HUES64 (cell line): Measurements from ENCODE around the gene RERE.

Experiments used
- H3K27ac ChIP-seq: 2 replicates; pipeline ENCODE4 v1.7.0; 2013; ENCODE audit warnings: low read depth, low read length, inconsistent platforms
- H3K27me3 ChIP-seq: 2 replicates; pipeline ENCODE4 v1.6.1; 2013; ENCODE audit warnings: mild to moderate bottlenecking, low read length; ENCODE audit not compliant: insufficient read depth
- H3K36me3 ChIP-seq: 2 replicates; pipeline ENCODE4 v1.6.1; 2013; ENCODE audit warnings: mild to moderate bottlenecking, low read length; ENCODE audit not compliant: insufficient read depth
- H3K4me1 ChIP-seq: 2 replicates; pipeline ENCODE4 v1.6.1; 2013; ENCODE audit warnings: mild to moderate bottlenecking, low read length, moderate library complexity; ENCODE audit not compliant: insufficient read depth
- H3K4me3 ChIP-seq: 2 replicates; pipeline ENCODE4 v1.5.1; 2013; ENCODE audit warnings: mild to moderate bottlenecking, low read length, moderate library complexity
- H3K9ac ChIP-seq: 2 replicates; pipeline ENCODE4 v1.6.1; 2013; ENCODE audit warnings: mild to moderate bottlenecking, low read depth, low read length
- H3K9me3 ChIP-seq: 2 replicates; pipeline ENCODE4 v1.6.1; 2013; ENCODE audit warnings: low read depth, low read length; ENCODE audit not compliant: insufficient read depth
- WGBS: fragments of 150-250, 120-280 bp; methylation state at CpG from one replicate; pipeline ENCODE4 v1.1.7; 2013; ENCODE audit warnings: missing lambda C conversion rate; 5-methylcytosine and 5-hydroxymethylcytosine counted together

The RERE gene

DNA sequence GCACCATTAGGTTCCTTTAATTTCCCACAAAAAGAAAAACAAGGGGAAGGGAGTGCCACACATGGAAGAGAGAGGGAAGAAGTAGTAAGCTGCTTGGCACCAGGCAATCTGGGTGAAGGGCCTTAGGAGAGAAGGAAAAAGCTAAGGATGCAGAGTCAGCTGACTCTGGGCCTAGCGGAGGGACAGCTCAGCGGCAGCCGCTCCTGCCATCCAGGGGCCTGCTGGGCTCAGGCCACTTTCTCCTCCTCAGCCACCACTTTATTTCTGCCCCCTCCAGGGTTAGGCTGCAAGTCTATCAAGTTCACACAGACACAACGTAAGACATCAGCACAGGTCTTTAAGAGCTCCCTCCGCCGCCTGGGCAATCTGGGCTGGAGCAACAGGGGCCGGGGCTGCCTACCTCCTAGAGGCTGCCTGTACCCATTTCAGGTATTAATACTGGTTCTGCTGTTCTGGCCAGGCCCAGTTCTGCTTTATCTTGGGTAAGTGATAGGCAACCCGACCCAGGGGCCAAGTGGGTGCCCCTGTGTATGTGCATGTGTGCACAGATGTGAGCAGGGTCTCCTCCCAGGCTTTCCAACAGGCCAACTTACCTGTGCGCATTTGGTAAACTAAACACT is 446.0 kb downstream of the RERE start:
- Histone ChIP-seq H3K4me3 (no peak overlapping the region), H3K9ac (0 out of 2 replicates have a peak overlapping the region, but pooled peaks have one; percentile 11), H3K9me3 (no peaks in the 10 kb centered on the region), H3K27me3 (no peaks in the 10 kb centered on the region), H3K27ac (peak overlapping the region; percentile 38; the same call in 1 of the 2 replicates), H3K4me1 (peaks cover 51% of the 10 kb centered on the region), H3K36me3 (peaks cover 11% of the 10 kb centered on the region; the same call in 1 of the 2 replicates)
- 82% methylated on average over 9 of the region's 9 CpGs for WGBS

DNA sequence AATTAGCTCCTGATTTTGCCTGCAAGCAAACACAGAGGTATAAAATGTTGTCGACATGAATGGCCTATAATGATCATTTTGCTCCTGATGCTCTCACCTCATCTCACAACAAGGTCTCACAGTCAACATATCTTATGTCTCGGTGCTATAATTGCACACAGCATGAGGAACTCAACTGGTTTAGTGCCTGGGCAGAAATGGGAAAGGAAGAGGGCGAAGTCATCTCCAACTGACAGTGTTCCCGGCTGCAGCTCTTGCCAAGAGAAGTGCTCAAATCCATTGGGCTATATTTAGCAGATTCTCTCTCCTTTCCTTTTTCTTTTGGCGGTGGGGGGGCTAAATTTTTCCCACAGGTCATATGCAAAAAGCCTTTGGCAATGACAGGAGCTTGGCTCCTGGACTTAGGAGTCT is 446.5 kb downstream of the RERE start:
- H3K9ac ChIP-seq: no peak overlapping the region
- peaks cover 17% of the 10 kb centered on the region for H3K36me3 ChIP-seq
- H3K27me3 ChIP-seq: no peaks in the 10 kb centered on the region
- 95% methylated on average over 5 of the region's 5 CpGs for WGBS
- 0 out of 2 replicates have a peak overlapping the region, but pooled peaks have one; percentile 38 for H3K27ac ChIP-seq
- no peak overlapping the region for H3K4me3 ChIP-seq
- H3K4me1 ChIP-seq: peaks cover 51% of the 10 kb centered on the region
- H3K9me3 ChIP-seq: no peaks in the 10 kb centered on the region

DNA sequence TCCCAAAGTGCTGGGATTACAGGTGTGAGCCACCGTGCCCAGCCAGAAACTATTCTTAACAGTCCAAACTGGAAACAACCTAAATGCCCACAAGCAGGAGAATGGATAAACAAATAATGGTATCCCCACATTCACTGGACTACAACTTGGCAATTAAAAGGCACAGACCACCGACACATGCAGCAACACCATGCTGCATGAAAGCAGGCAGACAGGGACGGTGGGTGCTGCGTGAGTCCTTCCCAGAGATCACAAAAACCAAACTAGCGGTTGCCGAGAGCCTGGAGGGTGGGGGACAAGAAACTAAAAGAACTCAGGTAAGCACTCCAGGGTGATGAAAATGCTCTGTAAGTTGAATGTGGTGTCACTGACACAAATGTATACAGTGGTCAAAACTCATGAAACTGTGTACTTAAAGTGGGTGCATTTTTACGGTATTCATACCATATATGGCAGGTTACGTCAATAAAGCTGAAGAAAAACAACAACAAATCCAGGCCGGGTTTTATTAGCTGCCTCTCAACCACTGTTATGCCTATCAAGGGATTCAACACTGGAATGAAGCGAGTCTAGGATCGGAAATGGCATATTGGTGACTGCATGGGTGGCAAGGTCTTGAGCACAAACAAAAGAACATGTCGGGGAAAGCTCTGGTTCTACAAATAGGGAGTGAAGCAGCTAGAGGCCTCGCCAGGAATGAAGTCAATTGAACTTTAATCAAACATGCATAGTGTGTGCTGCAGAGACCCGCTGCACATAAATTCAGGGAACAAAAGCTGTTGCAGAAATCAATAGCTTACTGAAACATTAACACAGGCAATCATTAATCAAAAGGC is 447.2 kb downstream of the RERE start:
- no peak overlapping the region for H3K9ac ChIP-seq
- H3K27me3 ChIP-seq: no peaks in the 10 kb centered on the region
- H3K9me3 ChIP-seq: no peaks in the 10 kb centered on the region
- H3K4me1 ChIP-seq: peaks cover 51% of the 10 kb centered on the region
- H3K4me3 ChIP-seq: no peak overlapping the region
- peaks cover 23% of the 10 kb centered on the region for H3K36me3 ChIP-seq
- WGBS: 81% methylated on average over 14 of the region's 14 CpGs
- no peak overlapping the region for H3K27ac ChIP-seq

DNA sequence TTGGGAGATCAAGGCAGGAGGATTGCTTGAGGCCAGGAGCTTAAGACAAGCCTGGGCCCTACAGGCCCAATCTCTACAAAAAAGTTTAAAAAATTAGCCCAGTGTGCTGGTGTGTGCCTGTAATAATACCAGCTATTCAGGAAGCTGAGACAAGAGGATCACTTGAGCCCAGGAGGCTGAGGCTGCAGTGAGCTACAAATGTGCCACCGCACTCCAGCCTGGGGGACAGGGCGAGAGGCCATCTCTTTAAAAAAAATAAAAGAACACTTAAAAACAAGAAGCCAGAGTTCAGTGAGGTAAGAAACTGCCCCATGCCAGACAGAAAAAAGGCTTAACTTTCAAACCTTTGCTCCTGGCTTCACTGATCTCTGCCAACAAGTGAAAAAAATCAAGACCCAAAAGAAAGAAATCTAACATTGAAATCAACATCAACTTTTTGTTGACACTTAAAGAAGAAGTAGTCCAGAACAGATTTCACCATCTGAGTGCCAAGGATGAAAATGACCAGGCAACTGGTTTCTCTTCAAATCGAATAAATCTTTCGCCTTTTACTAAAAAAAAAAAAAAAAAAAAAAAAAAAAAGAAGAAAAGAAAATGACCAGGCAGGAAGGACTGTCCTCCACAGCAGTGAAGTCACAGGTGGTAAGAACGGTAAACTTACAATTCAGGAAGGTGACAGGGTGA is 448.3 kb downstream of the RERE start:
- peaks cover 44% of the 10 kb centered on the region for H3K4me1 ChIP-seq
- H3K9me3 ChIP-seq: no peaks in the 10 kb centered on the region
- no peak overlapping the region for H3K27ac ChIP-seq
- peaks cover 33% of the 10 kb centered on the region for H3K36me3 ChIP-seq
- WGBS: 93% methylated on average over 3 of the region's 5 CpGs
- H3K9ac ChIP-seq: no peak overlapping the region
- H3K4me3 ChIP-seq: no peak overlapping the region
- no peaks in the 10 kb centered on the region for H3K27me3 ChIP-seq

DNA sequence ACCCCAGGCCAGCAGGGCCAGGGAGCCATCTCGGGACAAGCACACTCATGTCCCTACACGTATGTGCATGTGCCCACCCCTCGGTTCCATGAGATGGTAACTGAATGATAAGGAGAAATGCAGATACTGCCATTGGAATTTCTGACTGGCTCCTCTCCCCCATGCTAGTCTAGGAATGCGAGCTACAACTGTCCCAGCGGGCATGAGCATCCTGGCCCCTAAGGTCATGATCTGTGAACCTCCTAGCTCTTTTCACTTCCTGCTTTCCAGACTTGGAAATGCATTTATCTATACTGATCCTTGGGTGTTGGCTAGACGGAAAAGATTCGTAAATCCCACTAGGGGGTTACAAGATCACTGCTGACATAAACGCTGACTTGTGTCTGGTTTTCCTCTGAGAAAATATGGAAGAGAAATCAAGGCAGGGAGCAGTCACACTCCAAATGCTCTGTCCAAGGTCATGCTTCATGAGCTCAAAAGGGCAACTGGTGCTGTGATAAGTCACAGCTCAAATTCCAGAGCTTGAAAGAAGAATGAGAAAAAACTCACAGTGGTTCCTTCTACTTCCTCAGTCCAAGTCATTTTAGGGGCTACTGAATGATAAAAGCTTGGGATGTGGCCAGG is 449.8 kb downstream of the RERE start:
- H3K4me1 ChIP-seq: peaks cover 31% of the 10 kb centered on the region
- 92% methylated on average over 8 of the region's 8 CpGs for WGBS
- H3K27me3 ChIP-seq: no peaks in the 10 kb centered on the region
- no peak overlapping the region for H3K4me3 ChIP-seq
- no peaks in the 10 kb centered on the region for H3K9me3 ChIP-seq
- H3K36me3 ChIP-seq: peaks cover 40% of the 10 kb centered on the region
- H3K27ac ChIP-seq: no peak overlapping the region
- no peak overlapping the region for H3K9ac ChIP-seq

DNA sequence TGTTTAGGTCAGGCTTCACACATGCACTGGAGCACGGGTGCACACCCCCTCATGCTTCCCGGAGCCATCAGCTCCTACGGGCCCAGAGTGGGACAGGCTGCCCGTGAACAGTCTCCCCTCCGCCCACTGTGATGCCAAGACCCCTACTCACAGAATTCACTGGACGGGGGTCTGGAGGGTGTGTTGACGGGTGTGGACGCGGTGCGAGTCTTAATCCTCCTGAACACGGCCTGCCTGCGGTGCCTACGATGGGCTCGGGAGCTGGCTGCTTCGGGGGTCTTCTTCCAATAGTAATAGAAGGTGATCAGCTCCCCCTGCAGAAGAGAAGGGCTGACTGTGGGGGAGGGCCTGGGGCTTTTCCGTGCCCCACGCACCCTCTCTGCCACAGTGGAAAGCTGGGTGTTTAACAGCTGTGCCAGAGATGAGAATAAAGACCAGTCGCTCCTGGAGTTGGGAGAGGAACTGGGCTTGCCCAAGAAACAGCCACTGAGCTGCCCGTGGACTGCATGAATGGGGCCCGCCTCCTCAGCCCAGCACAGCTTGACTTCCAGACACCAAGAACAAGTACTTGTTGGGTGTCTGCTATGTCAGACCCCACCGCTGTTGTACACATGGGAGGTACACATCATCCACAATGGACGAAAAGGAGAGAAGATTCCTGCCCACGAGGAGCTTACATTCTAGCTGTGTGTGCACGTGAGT is 451.6 kb downstream of the RERE start:
- H3K27ac ChIP-seq: no peak overlapping the region
- H3K36me3 ChIP-seq: peaks cover 51% of the 10 kb centered on the region
- no peaks in the 10 kb centered on the region for H3K9me3 ChIP-seq

GRCh38 chr1:8364528-8365442 is 452.7 kb downstream of the RERE start:
- H3K27me3 ChIP-seq: no peaks in the 10 kb centered on the region
- WGBS: 97% methylated on average over 29 of the region's 29 CpGs
- peaks cover 2% of the 10 kb centered on the region; the same call in 1 of the 2 replicates for H3K4me1 ChIP-seq
- H3K4me3 ChIP-seq: no peak overlapping the region
- no peak overlapping the region for H3K9ac ChIP-seq
- peaks cover 51% of the 10 kb centered on the region for H3K36me3 ChIP-seq
- H3K9me3 ChIP-seq: no peaks in the 10 kb centered on the region
- no peak overlapping the region for H3K27ac ChIP-seq

More for the DNA sequence above, 451.6 kb downstream of the RERE start:
- Histone ChIP-seq H3K4me1 (peaks cover 12% of the 10 kb centered on the region), H3K4me3 (no peak overlapping the region), H3K27me3 (no peaks in the 10 kb centered on the region), H3K9ac (no peak overlapping the region)
- 96% methylated on average over 24 of the region's 24 CpGs for WGBS

- Histone ChIP-seq H3K27me3 (no peaks in the 10 kb centered on the region), H3K9ac (no peak overlapping the region), H3K36me3 (peaks cover 61% of the 10 kb centered on the region), H3K4me1 (peaks cover 2% of the 10 kb centered on the region; the same call in 1 of the 2 replicates), H3K9me3 (no peaks in the 10 kb centered on the region), H3K27ac (no peak overlapping the region), H3K4me3 (no peak overlapping the region)
- WGBS: 94% methylated on average over 18 of the region's 18 CpGs
Measured at GRCh38 chr1:8363767-8364301, 453.6 kb downstream of the RERE start.

DNA sequence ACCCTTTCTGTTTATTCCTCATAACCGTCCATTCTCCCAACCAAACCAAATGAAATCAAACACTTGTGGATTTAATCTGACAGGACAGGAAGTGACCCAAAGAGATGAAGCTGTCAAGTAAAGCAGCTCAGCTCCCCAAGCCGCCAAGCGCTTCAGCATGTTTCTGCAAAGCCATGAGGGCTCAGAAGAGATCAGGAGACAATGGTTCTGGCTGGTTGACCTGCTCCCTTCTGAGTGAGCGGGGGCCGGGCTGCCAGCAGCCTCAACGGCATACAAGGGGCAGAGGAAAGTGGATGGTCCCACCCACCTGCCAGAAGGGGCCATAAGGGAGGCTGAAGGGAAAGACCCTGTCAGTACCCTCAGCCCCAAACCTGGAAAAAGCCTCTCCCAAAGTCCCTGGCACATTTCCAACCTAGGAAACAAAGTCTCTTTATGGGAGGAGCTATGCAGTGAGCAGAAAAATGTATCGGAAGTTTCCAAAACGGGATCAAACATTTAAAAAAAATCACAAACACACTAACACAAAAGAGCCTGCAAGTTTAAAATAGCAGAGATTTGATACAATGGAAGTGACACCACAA is 454.2 kb downstream of the RERE start:
- Histone ChIP-seq H3K4me3 (no peak overlapping the region), H3K9ac (no peak overlapping the region), H3K36me3 (peaks cover 66% of the 10 kb centered on the region), H3K27ac (no peak overlapping the region), H3K27me3 (no peaks in the 10 kb centered on the region), H3K9me3 (no peaks in the 10 kb centered on the region), H3K4me1 (peaks cover 2% of the 10 kb centered on the region; the same call in 1 of the 2 replicates)
- 93% methylated on average over 8 of the region's 8 CpGs for WGBS
